Measurements from ENCODE around the gene DGLUCY.

GRCh38 chr14:91163316-91163715 lies 49.4 kb downstream of the DGLUCY start:
- TF ChIP-seq EZH2 (IDR thresholded peaks at IDR 0.05; ENCODE audit: borderline replicate concordance, insufficient read depth, low read depth, low read length, poor library complexity, severe bottlenecking) (no peak), CTCF (IDR thresholded peaks at IDR 0.05) (no peak)
